ENCODE measurements around the gene UNC119. TPM values are rescaled to one million over a fixed set of nuclear protein-coding genes. Genes with fewer than 3 reads are reported as not detected.
"Not testable (repeated sequence)": the region's sequence is repeated elsewhere in the genome, so short reads cannot be mapped to it uniquely, and the experiment has no call there.

The UNC119 gene
- total RNA-seq, 1 donor = 21.6 TPM

DNA sequence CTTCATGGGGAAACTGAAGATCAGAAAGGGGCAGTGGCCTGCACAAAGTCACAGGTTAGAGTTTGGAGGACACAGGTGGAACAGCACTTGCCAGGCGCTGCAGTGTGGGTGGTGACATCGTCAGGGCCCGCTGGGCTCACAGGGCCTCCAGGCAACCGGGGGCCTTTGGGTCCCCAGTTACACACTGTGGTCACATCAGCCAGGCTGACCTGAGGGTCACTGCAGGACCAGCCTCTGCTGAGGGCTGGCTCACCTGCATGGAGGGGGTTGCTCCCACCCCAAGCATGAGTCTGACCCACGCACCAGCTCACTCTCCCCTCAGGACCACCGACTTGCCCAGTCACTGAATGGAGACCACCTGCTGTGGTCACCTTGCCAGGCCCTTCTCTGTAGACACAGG lies 29.2 kb downstream of the UNC119 start:
- TF ChIP-seq, protein P1, sequence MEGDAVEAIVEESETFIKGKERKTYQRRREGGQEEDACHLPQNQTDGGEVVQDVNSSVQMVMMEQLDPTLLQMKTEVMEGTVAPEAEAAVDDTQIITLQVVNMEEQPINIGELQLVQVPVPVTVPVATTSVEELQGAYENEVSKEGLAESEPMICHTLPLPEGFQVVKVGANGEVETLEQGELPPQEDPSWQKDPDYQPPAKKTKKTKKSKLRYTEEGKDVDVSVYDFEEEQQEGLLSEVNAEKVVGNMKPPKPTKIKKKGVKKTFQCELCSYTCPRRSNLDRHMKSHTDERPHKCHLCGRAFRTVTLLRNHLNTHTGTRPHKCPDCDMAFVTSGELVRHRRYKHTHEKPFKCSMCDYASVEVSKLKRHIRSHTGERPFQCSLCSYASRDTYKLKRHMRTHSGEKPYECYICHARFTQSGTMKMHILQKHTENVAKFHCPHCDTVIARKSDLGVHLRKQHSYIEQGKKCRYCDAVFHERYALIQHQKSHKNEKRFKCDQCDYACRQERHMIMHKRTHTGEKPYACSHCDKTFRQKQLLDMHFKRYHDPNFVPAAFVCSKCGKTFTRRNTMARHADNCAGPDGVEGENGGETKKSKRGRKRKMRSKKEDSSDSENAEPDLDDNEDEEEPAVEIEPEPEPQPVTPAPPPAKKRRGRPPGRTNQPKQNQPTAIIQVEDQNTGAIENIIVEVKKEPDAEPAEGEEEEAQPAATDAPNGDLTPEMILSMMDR (IDR thresholded peaks at IDR 0.05; ENCODE audit: insufficient read depth, low read depth, low read length) = no peak
- no peak overlapping the region for H3K4me3 ChIP-seq (ENCODE audit: low read depth, low read length)
- no peak for DNase-seq (ENCODE audit: low read depth)

DNA sequence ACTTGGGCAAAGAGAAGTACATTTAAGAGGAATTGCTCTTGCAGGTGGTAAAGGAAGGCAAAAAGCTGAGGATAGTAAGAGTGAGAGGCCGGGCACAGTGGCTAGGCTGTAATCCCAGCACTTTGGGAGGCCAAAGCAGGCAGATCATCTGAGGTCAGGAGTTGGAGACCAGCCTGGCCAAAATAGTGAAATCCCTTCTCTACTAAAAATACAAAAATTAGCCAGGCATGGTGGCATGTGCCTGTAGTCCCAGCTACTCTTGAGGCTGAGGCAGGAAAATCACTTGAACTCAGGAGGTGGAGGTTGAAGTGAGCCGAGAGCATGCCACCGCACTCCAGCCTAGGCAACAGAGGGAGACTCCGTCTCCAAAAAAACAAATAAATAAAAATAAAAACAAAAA lies 30.1 kb downstream of the UNC119 start:
- DNase-seq (ENCODE audit: low read depth); H3K4me3 ChIP-seq (ENCODE audit: low read depth, low read length): not testable (repeated sequence)

DNA sequence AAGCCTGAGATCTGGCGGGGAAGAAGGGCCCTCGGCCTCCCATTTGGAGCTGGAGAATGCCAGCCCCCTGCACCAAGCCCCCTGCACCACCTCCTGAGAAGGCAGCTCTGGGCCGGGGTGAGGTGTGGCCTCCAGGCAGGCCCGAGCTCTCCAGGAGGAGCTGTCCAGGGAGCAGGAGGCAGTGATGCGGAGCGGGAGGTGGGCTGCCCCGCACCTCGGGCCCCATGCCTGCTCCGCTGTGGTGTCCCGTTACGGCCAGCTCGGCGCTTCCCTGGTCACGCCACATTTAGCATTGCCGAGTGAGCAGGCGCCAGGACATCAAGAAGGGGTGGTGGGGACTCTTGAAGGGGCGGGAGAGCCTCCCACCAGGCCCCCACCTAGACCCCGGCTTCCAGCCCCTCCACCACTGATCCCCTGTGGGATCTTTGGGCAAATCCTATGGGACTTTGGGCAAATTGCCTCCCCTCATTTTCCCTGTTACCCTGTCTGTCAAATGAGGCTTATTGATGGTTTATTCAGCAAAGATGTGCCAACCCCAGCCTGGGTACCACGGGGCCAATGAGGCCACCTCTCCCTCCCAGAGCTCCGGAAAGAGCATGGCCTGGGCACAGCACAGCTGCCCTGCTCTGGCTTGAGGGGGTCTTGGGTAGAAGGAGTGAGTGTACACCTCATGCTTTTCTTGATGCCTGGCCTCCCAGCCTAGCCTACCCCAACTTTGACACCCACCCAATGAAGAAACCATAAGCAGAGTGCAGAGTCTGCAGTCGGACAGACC lies 30.9 kb downstream of the UNC119 start:
- DNase-seq (ENCODE audit: low read depth) = no peak

DNA sequence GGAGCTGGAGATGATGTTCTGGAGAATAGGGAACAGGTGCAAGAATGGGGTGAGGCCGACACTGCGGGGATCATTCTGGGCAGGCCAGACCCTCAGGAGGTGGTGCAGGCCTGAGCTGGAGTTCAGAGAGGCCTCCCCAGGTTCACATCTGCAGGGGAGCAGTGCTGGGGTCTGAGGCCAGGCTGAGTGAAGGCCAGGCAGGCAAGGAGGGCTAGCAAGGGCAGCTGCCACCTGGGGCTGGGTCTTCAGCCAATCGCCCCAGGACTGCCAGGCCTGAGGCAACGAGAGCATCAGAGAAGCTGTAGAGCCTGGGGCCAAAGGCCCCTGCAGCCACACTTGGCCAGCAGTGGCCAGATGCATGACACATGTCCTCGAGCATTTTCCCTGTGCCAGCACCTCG lies 31.7 kb downstream of the UNC119 start:
- no peak overlapping the region for H3K4me3 ChIP-seq (ENCODE audit: low read depth, low read length)
- TF ChIP-seq, protein P1 (IDR thresholded peaks at IDR 0.05; ENCODE audit: insufficient read depth, low read depth, low read length) = no peak
- no peak for DNase-seq (ENCODE audit: low read depth)

More for the DNA sequence above, 30.9 kb downstream of the UNC119 start:
- TF ChIP-seq, protein P1 (IDR thresholded peaks at IDR 0.05; ENCODE audit: insufficient read depth, low read depth, low read length) = no peak
- no peak overlapping the region for H3K4me3 ChIP-seq (ENCODE audit: low read depth, low read length)

DNA sequence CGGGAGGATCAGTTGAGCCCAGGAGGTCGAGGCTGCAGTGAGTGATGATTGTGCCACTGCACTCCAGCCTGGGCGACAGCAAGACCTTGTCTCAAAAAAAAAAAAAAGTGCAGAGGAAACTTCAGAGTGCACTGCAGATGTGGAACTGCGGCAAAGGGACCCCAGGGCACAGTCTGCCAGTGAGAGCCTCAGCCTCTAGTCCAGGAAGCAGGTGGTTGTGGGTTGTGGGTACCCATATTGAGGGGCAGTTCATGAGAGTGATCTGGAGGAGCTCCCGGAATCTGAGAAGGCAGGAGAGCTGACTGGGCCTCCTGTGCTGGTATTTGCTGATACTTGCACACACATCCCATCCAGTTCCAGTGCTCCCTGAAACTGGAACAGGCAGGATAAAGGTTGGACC lies 33.2 kb downstream of the UNC119 start:
- no peak for DNase-seq (ENCODE audit: low read depth)
- TF ChIP-seq, protein P1 (IDR thresholded peaks at IDR 0.05; ENCODE audit: insufficient read depth, low read depth, low read length) = no peak
- H3K4me3 ChIP-seq (ENCODE audit: low read depth, low read length) = no peak overlapping the region

DNA sequence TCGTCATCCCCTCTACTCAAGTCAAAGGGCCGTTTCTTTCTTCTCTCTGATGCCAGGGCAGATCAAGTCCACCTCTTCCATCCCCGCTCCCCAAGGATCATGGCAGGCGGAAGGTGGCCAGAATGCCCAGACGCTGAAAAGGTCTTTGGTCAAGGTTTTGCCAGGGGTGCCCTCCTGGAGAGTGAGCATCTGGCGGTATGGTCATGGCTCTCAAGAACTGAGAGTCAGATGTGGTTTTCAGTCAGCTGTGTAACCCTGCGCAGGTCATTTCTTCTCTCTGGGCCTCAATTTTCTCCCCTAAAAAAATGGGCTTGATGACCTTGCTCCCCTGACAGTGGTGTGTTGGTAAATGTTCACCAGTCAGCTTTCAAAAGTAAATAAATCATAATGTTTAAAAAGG lies 33.8 kb downstream of the UNC119 start:
- TF ChIP-seq, protein P1 (IDR thresholded peaks at IDR 0.05; ENCODE audit: insufficient read depth, low read depth, low read length) = no peak
- DNase-seq (ENCODE audit: low read depth) = no peak
- no peak overlapping the region for H3K4me3 ChIP-seq (ENCODE audit: low read depth, low read length)

DNA sequence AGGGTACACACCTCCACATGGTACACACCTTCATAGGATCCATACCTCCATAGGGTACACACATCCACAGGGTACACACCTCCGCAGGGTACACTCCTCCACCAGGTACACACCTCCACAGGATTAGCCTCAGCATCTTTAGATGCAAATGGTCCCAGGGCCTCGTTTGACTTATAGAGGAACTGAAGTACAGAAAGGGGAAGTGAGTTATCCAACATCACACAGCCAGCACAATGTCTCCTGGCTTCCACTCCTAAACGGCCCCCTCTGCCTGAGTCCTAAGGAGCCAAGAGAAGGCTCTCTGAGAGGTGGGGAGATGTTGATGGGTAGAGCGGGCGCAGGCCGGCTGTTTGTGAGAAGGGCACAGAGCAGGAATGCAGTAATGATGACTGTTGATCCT lies 34.3 kb downstream of the UNC119 start:
- H3K4me3 ChIP-seq (ENCODE audit: low read depth, low read length) = no peak overlapping the region
- no peak for DNase-seq (ENCODE audit: low read depth)
- TF ChIP-seq, protein P1 (IDR thresholded peaks at IDR 0.05; ENCODE audit: insufficient read depth, low read depth, low read length) = no peak

All from fibroblast of villous mesenchyme (primary cell).